ENCODE measurements around the gene TREML4. TPM values are rescaled to one million over a fixed set of nuclear protein-coding genes. Genes with fewer than 3 reads are reported as not detected.

The TREML4 gene
- polyA plus RNA-seq, 1 donor (not counting 4 experiments of a cell fraction or from before 2014, with no cell fraction given), result not detected

- no peaks in the 10 kb centered on the region for H3K36me3 ChIP-seq (ENCODE audit: control insufficient read depth in 2 of 2, extremely low read depth in 1 of 2, insufficient read depth in 2 of 2, low read length in 2 of 2)
- H3K9me3 ChIP-seq (ENCODE audit: control insufficient read depth, low read depth, low read length), result no peaks in the 10 kb centered on the region
- H3K79me2 ChIP-seq (ENCODE audit: control insufficient read depth, insufficient read depth, low read length), result no peaks in the 10 kb centered on the region
- dilution Hi-C loops (cut with MboI; ENCODE audit: extremely low pct_ligation_motif_present, low sequenced_read_pairs), result no loop called here
- no peak for FAIRE-seq
- no peak overlapping the region for H3K27ac ChIP-seq (ENCODE audit: control insufficient read depth, insufficient read depth, low read length)
- H3K4me1 ChIP-seq (ENCODE audit: control insufficient read depth, extremely low read depth, insufficient read depth, low read length), result peaks cover 2% of the 10 kb centered on the region
- no peaks in the 10 kb centered on the region for H3K9me1 ChIP-seq (ENCODE audit: control insufficient read depth, extremely low read depth, insufficient read depth, low read length)
- H3K4me2 ChIP-seq (ENCODE audit: control insufficient read depth, extremely low read depth, insufficient read depth, low read depth, low read length), result no peak overlapping the region
- no peak overlapping the region for H2AFZ ChIP-seq (ENCODE audit: control insufficient read depth, low read length)
- no peaks in the 10 kb centered on the region for H4K20me1 ChIP-seq (ENCODE audit: control insufficient read depth, extremely low read depth, insufficient read depth, low read length)
- peaks cover 12% of the 10 kb centered on the region for H3K27me3 ChIP-seq (ENCODE audit: control insufficient read depth, extremely low read depth, insufficient read depth, low read length)
- TF ChIP-seq EZH2 (IDR thresholded peaks at IDR 0.05; ENCODE audit: low read length), result no peak
- TF ChIP-seq, protein P1, sequence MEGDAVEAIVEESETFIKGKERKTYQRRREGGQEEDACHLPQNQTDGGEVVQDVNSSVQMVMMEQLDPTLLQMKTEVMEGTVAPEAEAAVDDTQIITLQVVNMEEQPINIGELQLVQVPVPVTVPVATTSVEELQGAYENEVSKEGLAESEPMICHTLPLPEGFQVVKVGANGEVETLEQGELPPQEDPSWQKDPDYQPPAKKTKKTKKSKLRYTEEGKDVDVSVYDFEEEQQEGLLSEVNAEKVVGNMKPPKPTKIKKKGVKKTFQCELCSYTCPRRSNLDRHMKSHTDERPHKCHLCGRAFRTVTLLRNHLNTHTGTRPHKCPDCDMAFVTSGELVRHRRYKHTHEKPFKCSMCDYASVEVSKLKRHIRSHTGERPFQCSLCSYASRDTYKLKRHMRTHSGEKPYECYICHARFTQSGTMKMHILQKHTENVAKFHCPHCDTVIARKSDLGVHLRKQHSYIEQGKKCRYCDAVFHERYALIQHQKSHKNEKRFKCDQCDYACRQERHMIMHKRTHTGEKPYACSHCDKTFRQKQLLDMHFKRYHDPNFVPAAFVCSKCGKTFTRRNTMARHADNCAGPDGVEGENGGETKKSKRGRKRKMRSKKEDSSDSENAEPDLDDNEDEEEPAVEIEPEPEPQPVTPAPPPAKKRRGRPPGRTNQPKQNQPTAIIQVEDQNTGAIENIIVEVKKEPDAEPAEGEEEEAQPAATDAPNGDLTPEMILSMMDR (optimal IDR thresholded peaks at IDR 0.05 in 1 of 3, IDR thresholded peaks at IDR 0.05 in 1 of 3, conservative IDR thresholded peaks at IDR 0.05 in 1 of 3; ENCODE audit: extremely low read depth in 1 of 3, insufficient read depth in 2 of 3, low read length in 3 of 3), result no peak
- no peak overlapping the region for H3K4me3 ChIP-seq (ENCODE audit: control insufficient read depth in 2 of 3, extremely low read depth in 1 of 3, insufficient read depth in 2 of 3, low read depth in 1 of 3, low read length in 3 of 3)
- no peak for DNase-seq (ENCODE audit: low read depth, low spot score)
- H3K9ac ChIP-seq (ENCODE audit: control insufficient read depth, extremely low read depth, insufficient read depth, low read length), result no peak overlapping the region
These were observed 55.5 kb downstream of the TREML4 start for GRCh38 chr6:41283600-41283999.

DNA sequence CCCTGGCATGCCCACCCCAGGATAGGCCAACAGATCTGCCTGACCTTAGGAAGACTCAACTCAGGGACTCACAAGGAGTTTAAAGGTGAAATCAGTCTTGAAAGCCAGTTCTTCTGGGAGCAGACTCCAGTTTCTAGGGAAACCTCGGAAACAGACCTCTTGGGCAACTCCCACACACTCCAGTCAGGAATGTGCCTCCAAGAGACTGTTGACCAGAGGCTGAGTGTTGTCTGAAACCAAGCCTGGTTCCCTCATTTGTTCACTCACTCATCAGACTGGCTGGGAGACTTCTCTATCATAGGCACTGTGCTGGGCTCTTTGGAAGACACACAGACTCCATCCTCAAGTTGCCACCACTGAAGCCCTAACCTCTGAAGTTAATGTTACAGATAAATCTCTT is 56.6 kb downstream of the TREML4 start:
- no peak overlapping the region for H3K4me2 ChIP-seq (ENCODE audit: control insufficient read depth, extremely low read depth, insufficient read depth, low read depth, low read length)
- H3K79me2 ChIP-seq (ENCODE audit: control insufficient read depth, insufficient read depth, low read length), result no peaks in the 10 kb centered on the region
- no peak overlapping the region for H3K4me3 ChIP-seq (ENCODE audit: control insufficient read depth in 2 of 3, extremely low read depth in 1 of 3, insufficient read depth in 2 of 3, low read depth in 1 of 3, low read length in 3 of 3)
- H3K27me3 ChIP-seq (ENCODE audit: control insufficient read depth, extremely low read depth, insufficient read depth, low read length), result peaks cover 12% of the 10 kb centered on the region
- no peak for DNase-seq (ENCODE audit: low read depth, low spot score)
- no peaks in the 10 kb centered on the region for H3K9me3 ChIP-seq (ENCODE audit: control insufficient read depth, low read depth, low read length)
- TF ChIP-seq EZH2 (IDR thresholded peaks at IDR 0.05; ENCODE audit: low read length), result no peak
- TF ChIP-seq, protein P1 (optimal IDR thresholded peaks at IDR 0.05 in 1 of 3, IDR thresholded peaks at IDR 0.05 in 1 of 3, conservative IDR thresholded peaks at IDR 0.05 in 1 of 3; ENCODE audit: extremely low read depth in 1 of 3, insufficient read depth in 2 of 3, low read length in 3 of 3), result no peak
- no peaks in the 10 kb centered on the region for H4K20me1 ChIP-seq (ENCODE audit: control insufficient read depth, extremely low read depth, insufficient read depth, low read length)
- no peak overlapping the region for H3K9ac ChIP-seq (ENCODE audit: control insufficient read depth, extremely low read depth, insufficient read depth, low read length)
- peaks cover 2% of the 10 kb centered on the region for H3K4me1 ChIP-seq (ENCODE audit: control insufficient read depth, extremely low read depth, insufficient read depth, low read length)
- no peaks in the 10 kb centered on the region for H3K36me3 ChIP-seq (ENCODE audit: control insufficient read depth in 2 of 2, extremely low read depth in 1 of 2, insufficient read depth in 2 of 2, low read length in 2 of 2)
- no peak overlapping the region for H3K27ac ChIP-seq (ENCODE audit: control insufficient read depth, insufficient read depth, low read length)
- dilution Hi-C loops (cut with MboI; ENCODE audit: extremely low pct_ligation_motif_present, low sequenced_read_pairs), result no loop called here
- FAIRE-seq, result no peak
- H3K9me1 ChIP-seq (ENCODE audit: control insufficient read depth, extremely low read depth, insufficient read depth, low read length), result no peaks in the 10 kb centered on the region
- H2AFZ ChIP-seq (ENCODE audit: control insufficient read depth, low read length), result no peak overlapping the region

All from keratinocyte (primary cell).